HG02884 (cell line): ENCODE measurements around the gene ECPAS.
"Not testable (repeated sequence)": the region's sequence is repeated elsewhere in the genome, so short reads cannot be mapped to it uniquely, and the experiment has no call there.

Experiments used
- ATAC-seq: cut with Tn5 transposase; IDR thresholded peaks from one replicate; pipeline ENCODE4 v1.9.1; 2021; ENCODE audit warnings: mild to moderate bottlenecking, moderate library complexity; ENCODE audit not compliant: unreplicated experiment

Gene ECPAS

DNA sequence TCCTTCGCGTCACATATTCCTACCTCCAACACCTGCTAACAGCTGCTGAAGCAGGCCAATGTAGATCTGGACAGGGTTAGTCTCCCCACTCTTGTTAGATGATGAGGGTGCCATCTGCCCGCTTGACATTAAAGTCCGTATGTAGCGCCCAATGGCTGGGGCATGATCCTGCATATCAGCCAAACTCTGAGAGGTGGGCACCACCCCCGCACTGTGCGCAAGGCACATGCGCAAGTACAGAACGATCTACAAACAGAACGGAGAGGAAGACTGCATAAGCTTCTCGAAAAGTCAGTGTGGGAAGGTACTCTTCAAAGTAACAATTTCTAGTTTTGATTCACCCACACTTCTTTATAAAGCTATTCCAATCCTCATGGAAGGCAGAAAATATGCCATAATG lies 69.8 kb downstream of the ECPAS start:
- no peak for ATAC-seq

DNA sequence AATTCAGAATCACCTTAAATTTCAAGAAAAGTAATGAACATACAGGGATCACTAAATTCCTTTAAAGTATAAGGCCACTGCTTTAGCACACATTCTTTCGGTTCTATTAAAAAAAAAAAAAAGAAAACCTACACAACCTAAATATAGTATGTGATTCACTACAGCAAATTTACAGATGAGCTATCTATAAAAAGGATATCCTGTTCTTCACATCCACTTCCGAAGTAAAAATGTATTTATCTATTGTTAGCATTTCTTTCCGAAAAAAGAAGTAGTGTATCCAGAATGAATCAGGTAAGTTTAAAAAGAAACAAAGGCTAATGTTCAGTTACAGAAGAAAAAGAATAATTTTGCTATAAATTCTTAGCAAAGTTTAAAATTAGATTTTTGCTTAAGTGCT lies 70.2 kb downstream of the ECPAS start:
- ATAC-seq = no peak

DNA sequence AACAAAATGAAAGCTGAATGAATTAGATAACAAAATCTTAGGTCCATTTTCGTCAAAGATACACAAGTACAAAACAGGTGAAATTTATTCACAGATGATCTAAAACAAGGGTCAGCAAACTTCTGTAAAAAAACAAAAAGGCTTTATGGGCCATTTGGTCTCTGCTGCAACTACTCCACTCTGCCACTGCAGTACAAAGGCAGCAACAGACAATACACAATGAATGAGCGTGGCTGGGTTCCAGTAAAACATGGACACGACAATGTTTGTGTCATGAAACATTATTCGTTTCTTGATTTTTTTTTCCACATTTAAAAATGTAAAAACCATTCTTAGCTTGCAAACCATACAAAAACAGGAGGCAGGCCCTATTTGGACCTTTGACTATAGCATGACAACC lies 71.9 kb downstream of the ECPAS start:
- no peak for ATAC-seq

DNA sequence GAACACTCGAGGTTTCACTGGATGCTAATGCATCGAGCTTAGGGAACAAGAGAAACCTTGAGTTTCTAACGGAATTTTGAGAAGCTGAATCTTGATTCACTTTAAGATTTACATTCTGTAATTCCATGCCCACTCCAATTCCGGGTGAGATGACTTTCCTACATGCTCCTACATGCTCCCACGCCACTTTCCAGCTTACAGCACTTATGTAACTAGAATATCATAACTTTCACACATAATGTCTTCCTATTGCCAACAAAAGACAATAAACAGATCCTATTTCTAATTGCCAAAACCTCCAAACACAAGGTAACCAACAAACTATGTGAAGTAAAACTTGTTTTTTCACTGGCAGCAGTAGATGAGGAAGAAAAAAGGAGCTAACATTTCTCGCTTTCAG lies 72.9 kb downstream of the ECPAS start:
- no peak for ATAC-seq

DNA sequence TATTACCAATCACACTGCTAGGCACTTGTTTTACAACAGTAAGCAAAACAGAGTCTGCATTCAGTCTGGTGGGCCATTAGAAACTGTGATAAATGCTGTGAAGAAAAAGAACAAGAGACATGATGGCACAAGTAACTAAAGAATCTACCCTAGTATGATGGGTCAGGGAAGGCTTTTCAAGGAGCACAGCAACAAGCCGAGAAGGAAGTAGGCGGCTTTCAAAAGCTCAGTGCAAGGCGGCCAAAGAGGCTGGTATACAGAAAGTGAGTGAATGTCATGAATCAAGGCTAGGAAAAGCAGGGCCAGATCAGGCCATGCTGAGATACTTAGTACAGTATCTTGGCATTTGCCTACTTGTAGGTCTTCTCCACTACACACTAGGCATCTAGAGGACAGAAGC lies 76.4 kb downstream of the ECPAS start:
- no peak for ATAC-seq

DNA sequence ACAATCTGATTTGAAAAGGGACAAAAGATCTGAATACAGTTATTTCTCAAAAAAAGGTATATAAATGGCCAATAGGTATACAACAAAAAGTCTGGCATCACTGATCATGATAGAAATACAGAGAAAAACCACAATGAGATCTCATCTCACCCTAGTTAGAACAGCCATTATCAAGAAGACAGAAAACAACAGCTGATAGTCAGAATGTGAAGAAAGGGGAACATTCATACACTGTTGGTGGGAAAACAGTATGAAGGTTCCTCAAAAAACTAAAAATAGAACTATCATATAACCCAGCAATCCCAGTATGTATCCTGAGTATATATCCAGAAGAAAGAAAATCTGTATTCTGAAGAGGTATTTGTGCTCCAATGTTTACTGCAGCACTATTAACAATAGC lies 78.5 kb downstream of the ECPAS start:
- ATAC-seq = no peak

DNA sequence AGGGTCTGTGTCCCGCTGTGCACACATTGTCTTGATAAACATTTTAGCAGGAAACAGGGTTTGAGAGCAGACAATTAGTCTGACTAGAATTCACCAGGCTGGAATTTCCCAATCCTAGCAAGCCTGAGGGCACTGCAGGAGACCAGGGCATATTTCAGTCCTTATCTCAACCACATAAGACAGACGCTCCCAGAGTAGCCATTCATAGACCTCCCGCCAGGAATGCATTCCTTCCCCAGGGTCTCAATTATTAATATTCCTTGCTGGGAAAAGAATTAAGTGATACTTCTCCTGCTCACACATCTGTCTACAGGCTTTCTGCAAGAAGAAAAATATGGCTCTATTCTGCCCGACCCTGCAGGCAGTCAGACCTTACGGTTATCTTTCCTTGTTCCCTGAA lies 82.7 kb downstream of the ECPAS start:
- ATAC-seq = not testable (repeated sequence)

DNA sequence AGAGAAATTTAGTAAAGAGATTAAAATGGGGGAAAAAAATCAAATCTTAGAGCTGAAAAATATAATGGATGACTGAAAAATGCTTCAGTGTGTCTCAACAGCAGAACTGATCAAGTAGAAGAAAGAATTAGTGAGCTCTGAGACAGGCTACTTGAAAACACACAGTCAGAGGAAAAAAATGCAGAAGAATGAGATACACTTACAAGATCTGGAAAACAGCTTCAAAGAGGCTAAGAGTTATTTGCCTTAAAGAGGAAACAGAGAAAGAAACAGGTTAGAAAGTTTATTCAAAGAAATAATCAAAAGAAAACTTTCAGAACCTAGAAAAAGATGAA lies 83.7 kb downstream of the ECPAS start:
- ATAC-seq = no peak

DNA sequence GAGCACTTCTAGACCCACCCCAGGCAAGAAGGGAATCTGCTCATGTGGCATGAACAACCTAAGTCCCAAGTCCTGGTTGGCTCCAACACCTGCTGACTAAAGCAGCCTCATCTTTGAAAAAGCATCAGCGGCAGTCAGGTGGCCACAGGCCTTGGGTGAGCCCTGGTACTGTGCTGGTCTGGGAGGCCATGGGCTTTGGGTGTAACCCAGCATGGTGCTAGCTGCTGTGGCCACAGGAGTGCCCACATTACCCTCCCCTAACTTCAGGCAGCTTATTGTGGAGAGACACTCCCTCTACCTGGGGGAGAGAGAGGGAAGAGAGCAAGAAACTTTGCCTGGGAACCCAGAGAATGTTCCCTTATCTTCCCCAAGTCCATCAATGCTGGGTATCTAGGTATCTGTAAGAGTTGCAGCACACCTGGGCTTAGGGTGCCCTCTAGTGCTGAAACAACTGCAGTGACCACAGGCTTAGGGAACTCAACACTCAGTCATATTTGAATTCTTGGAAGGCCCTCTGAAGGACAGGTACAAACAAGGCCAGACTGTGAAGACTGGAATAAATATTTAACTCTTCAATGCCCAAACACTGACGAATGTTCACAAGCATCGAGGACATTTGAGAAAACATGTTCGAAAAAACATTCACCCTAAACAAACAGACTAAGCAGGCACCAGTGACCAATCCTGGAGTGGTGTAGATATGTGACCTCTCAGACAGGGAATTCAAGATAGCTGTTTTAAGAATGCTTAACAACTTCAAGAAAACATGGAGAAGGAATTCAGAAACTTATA lies 84.2 kb downstream of the ECPAS start:
- no peak for ATAC-seq

DNA sequence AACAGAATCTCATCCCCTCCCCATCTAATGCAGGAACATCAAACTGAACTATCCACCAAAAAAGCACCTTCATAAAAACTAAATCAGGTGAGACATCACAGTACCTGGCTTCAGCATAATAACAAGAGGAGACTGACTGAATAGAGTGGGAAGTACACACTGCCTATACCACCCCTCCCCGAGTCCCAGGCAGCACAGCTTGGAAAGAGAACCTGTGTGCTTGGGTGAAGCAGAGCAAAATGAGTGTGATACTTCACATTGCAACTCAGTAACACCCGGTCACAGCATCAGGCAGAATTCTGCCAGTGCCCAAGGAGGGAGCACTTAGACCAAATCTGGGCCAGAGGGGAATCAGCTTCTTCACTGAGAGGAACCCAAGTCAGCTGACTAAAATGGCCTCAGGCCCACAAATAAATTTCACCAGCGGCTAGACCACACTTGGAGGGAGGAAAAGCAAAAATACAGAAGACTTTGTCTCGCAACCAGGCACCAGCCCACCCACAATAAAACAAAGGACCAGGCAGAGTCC lies 84.9 kb downstream of the ECPAS start:
- ATAC-seq = no peak

DNA sequence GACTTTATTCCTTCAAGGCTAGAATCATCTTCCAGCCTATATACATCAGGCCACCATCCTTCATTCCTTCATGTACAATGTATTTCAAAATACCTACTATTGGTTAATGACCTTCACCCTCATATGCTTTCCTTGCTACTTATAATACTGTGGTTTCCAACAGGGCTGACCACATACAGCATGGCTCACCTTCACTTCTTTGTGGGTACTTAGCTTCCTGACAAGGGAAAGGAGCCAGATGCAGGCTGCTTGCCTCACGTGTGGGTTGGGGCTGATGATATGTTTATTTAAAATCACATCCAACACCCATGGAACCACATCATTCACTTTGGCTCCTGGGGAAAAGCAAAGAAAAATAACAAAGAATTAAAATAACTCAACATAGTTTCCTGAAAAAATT lies 90.2 kb downstream of the ECPAS start:
- no peak for ATAC-seq

DNA sequence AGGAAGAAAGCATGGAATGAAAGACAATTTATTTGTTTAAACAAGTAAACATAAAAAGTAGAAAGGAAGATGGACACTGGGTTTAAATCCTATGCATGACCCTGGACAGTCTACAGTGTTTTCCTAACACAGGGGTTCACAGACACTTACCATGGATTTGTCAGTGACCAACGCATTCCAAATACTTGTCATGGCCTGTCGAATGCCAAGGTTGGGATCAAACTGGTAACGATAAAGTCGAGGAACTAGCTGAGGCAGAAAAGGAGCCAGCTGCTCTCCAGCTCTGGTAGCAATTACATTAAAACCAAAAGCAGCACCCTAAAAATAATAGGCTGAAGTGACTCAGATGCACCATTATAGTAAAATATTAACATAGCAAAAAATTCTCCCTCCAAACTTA lies 94.8 kb downstream of the ECPAS start:
- no peak for ATAC-seq

DNA sequence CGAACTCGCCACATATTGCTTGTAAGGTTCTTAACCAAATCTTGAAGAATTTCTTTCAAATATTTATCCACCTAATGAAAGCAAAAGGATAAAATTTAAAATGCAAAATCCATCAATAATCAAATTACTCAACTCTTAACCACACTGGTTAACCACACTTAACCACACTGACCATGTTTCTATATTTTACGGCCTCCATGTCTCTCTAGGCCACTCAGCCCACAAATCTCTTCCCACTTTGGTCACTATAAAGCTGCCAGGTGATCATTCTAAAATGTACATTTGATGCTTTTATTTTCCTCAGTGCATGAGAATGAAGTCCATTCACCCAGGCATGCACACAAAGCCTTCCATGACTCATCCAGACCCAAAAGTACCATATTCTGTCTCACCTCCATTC lies 97.8 kb downstream of the ECPAS start:
- no peak for ATAC-seq

DNA sequence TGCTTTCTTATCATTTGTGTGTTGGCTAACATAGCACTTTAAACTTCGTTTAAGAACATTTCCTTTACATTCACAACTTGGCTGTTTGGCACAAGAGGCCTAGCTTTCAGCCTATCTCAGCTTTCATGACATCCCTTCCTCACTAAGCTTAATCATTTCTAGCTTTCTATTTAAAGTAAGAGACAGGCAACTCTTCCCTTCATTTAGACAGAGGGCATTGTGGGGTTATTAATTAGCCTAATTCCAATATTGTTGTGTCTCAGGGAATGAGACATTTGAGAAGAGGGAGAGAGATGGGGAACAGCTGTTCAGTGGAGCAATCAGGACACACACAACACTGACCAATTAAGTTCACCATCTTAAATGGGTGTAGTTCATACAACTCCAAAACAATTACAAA lies 103.2 kb downstream of the ECPAS start:
- ATAC-seq = no peak

DNA sequence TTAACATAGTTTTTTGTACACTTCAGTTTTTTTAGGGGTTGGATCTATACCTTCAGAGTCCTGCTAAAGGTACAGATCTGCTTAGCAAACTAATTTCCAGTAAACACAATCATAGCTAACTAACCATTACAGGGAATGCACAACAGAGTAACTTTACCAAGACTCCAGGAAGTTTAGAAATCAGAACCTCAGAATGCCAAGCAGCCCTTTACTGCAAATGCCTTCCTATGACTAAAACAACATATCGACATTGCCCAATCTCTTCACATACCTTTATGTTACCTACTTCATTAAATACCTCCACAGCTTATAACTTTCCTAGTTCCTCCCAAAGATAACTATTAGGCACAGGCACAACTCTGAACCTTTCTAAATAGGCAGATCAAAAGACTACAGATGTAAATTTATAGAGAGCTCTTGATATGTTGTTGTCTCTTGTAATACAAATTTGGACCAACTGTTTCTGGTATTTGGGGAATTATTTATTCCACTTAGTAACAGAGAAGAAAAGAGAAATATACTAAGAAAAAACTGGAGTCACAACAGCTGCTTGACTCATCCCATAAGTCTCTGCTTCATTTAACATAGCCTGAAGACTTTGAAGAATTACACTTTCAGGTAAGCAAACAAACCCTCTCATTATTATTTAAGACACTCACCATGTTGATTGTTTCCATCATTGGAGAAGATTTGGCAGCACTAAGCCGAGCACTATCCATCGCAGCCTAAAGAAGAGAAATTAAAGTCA lies 108.2 kb downstream of the ECPAS start:
- ATAC-seq = no peak

DNA sequence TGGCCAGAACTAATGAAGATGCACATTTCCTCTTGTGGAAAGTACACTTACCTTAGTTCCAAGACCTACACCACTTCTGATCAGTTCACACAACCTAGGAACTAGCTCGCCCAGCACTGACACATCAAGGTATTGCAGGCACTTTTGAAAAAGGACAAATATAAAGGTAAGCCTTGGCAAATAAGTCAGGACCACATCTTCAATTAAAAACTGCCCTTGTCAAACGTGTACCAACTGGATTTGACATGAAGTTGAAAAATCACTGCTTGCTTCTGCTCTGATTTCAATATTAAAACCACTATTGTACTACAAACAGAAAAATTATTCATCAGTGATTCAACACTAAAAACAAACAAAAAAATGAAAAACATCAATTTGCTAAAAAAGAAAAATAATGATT lies 109.1 kb downstream of the ECPAS start:
- no peak for ATAC-seq

DNA sequence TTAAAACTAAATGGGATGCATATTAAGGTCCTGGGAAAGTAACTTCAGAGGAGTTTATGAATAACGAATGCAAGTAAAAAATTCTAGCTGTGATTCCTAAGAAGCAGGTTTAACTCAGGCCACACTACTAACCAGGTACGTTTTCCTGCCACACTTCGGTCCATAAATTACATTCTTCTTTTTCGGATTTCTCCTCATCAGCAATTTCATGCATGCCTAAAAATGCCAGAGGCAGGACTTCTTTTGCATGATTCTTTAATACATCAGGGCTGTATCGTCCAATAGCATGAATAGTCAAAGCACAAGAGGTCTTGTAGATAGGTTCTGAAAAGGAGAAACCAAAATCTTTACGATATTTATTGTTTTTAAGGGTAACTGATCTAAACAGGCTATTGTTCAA lies 111.9 kb downstream of the ECPAS start:
- no peak for ATAC-seq

DNA sequence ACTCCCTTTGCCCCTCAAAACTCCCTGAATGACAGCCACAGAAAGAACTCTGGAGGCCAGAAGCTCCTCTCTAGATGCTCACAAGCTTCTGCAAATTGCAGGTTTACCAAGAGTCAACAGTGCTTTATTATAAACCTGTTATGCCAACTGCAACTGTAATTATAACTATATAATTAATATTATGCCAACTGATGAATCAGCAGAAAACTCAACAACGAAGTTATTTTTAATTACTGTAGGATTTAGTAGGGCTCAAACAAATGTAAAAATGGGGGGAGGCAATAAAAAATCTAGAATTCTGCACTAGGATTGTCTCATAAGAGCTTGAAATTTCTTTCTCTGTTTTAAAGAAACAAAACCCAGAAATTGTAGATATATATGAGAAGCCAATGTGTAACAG lies 117.2 kb downstream of the ECPAS start:
- ATAC-seq = no peak

DNA sequence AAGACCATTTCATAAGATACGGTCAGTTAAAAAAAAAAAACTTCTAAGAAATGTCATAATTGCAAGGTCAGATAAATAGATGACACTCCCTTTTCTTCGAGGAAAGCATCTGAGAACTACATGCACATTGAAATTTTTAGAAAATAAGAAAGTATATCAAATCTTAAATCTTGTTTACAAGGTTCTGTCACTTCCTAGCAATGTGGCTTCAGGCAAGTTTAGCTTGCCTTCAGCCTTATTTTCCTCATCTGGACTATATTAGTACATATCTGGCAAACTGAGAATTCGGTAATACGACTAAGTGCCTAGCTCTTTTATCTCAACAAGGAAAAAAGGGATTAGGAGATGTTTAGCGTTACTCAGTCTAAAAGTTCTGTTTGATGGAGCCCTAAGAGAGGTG lies 121.7 kb downstream of the ECPAS start:
- no peak for ATAC-seq

DNA sequence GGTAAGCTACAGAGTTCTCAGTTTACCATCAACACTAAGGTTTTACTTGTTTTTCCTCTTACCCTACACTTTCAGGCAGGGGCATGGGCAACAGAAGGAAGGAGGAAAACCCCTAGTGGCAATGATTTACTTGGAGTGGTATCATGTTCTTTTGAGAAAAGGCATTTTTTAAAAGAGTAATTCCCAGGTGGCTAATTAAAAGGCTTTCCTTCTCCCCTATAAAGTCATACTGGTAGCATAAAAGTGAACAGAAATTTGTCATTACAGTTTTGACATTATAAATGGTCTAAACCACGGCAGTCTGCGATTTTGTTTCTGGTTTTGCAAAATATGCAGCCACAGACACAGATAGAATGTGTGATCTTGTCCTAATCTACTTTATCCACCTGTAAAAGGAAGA lies 123.3 kb downstream of the ECPAS start:
- no peak for ATAC-seq

DNA sequence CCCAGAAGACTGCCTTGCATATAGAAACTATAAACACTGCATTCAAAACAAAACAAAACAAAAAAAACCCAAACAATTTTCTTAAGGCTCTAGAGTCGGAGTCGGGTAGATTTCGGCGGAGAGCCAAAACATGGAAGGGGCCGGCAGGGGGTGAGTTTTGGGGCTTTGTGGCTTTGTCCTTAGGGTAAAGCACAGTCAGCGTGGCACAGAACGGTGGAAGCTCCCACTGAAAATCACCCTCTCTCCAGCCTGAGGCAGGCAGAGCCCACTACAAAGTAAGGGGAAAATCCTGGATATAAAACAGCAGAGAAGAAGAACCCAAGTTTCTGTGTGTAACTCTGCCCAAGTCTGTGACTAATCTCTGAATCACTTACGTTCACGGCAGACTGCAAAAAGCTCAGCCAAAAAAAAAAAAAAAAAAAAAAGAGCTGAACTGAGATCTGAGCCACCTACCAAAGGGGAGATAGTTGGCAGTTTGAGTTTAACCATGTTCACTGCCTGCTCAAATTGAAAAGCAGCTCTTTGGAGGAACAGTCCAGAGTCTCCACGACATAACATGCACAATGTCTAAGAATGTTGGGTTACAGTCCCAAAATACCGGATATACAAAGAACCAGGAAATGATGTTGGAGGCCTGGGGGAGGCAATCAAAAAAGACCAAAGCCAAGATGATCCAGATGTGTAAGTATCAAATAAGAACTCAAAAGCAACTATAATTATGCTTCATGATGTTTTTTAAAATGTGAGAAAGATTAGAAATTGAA lies 127.5 kb downstream of the ECPAS start:
- no peak for ATAC-seq

DNA sequence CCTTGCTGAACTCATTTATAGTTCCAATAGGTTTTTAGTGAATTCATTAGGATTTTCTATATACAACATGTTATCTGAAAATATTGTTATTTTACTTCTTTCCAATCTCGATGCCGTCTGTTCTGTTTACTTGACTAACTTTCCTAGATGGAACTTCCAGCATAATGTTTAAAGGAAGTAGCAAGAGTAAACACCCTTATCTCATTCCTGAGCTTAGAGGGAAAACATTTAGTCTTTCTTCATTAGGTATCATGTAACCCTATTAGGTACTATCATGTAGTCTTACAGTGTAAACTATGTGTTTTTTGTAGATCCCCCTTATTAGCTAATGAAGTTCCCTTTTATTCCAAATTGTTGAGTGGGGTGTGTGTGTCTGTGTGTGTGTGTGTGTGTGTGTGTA lies 131.6 kb downstream of the ECPAS start:
- no peak for ATAC-seq
